GM19467 (cell line): ENCODE data around the gene PLD1.
"Not testable (repeated sequence)": the region's sequence is repeated elsewhere in the genome, so short reads cannot be mapped to it uniquely, and the experiment has no call there.

Experiments
- ATAC-seq: cut with Tn5 transposase; IDR thresholded peaks from one replicate; pipeline ENCODE4 v1.9.1; 2021; ENCODE audit warnings: mild to moderate bottlenecking, moderate library complexity; ENCODE audit not compliant: unreplicated experiment

The PLD1 gene

GRCh38 chr3:171746320-171747222, 63.7 kb downstream of the PLD1 start:
- not testable (repeated sequence) for ATAC-seq

DNA sequence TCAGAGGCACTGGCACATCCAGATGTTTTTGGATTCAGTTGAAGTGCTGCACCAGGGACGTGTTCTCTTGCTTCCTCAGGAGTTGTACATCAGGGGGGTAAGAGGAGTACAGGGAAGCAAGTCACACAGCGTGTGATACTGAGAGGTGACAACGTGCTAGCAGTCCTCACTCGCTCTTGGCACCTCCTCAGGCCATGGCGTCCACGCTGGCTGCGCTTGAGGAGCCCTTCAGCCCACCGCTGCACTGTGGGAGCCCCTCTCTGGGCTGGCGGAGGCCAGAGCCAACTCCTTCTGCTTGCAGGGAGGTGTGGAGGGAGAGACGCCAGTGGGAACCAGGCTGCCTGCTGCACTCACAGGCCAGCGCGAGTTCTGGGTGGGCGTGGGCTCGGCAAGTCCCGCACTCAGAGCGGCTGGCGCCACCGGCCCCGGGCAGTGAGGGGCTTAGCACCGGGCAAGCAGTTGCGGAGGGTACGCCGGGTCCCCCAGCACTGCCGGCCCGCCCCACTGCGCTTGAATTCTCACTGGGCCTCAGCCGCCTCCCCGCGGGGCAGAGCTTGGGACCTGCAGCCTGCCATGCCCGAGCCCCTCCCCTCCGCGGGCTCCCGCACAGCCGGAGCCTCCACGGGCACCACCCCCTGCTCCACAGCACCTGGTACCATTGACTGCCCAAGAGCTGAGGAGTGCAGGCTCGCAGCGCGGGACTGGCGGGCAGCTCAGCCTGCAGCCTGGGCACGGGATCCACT, 64.5 kb downstream of the PLD1 start:
- ATAC-seq: no peak

- ATAC-seq: no peak
Measured at GRCh38 chr3:171744158-171744741, 66.0 kb downstream of the PLD1 start.

DNA sequence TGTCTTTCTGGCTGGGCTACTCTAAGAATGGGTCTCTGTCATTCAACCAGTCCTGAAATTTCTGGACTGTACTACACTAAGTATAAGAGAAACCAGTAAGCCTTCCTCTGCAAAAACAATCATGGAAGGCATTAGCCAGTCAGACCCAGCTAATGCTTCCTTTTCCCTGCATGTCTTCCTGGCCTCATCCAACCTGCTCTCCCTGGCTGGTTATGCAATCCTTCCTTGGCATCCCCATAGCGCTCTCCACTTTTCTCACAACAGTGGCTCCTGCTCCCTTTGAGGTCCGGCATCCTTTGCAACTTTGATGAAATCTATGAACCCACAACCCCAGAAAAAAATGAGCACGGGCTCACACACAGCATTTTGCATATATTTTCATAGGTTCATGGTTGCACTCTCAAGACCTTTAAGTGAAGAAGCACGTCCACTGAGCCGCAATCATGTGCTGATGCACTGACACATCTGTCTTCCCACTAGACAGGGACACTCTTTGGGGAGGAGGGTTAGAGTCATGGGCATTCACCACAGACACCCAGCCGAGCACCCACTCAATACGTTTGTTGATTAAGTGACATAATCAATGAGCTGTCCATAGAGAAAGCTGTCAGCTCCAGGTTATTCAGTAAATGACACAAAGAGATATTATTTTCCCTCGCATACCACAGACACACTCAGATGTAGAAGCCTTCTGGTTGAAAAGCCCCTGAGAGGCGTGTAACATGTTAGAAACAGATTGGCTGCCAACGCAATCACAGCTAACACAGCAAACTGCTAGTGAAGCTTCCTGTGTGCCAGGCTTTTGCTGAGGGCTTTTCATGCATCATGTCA, 66.7 kb downstream of the PLD1 start:
- ATAC-seq: no peak

DNA sequence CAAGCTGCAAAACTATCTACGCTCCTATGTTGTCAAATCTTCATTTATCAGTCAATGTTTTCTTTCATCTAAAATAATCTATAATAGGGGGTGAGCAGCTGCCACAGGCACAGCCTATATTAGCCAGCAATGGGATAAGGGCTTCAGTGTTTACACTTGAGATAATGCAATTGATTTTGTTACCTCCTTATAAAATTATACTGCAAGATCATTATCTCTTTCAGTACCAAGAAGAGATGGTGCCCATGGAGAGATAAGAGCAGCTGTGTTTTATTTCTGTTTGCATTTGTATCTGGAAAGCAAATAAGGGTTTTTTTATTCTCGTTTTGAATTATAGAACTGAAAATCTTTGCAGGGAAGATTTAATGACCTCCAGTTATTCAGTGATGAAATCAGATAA, 68.9 kb downstream of the PLD1 start:
- ATAC-seq: no peak

- ATAC-seq: no peak
Measured at GRCh38 chr3:171736556-171736955, 73.7 kb downstream of the PLD1 start.

- ATAC-seq: no peak
Measured at GRCh38 chr3:171733561-171733960, 76.7 kb downstream of the PLD1 start.

GRCh38 chr3:171732756-171733155, 77.5 kb downstream of the PLD1 start:
- no peak for ATAC-seq

- ATAC-seq: no peak
Measured at GRCh38 chr3:171731691-171732090, 78.6 kb downstream of the PLD1 start.

GRCh38 chr3:171729452-171730334, 80.6 kb downstream of the PLD1 start:
- ATAC-seq: no peak

DNA sequence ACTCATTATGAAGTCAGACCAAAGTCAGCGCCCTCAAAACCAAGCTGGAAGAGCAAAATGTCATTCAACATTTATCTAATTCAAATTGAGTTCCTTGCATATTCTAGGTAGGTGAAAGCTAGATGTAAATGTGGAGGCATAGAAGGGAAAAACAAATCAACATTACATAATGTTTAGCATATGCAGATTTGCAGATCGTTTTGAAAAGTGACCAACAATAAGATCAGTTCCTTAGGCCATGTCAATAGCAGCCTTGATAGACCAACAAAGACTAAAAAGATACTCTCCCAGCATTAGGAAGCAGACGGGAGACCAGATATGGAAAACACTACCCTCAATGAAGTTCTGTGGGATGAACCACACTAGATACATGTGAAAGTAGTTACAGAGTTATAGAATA, 83.0 kb downstream of the PLD1 start:
- no peak for ATAC-seq

- ATAC-seq: no peak
Measured at GRCh38 chr3:171718493-171719185, 91.6 kb downstream of the PLD1 start.

- no peak for ATAC-seq
Measured at GRCh38 chr3:171715155-171715554, 95.1 kb downstream of the PLD1 start.

DNA sequence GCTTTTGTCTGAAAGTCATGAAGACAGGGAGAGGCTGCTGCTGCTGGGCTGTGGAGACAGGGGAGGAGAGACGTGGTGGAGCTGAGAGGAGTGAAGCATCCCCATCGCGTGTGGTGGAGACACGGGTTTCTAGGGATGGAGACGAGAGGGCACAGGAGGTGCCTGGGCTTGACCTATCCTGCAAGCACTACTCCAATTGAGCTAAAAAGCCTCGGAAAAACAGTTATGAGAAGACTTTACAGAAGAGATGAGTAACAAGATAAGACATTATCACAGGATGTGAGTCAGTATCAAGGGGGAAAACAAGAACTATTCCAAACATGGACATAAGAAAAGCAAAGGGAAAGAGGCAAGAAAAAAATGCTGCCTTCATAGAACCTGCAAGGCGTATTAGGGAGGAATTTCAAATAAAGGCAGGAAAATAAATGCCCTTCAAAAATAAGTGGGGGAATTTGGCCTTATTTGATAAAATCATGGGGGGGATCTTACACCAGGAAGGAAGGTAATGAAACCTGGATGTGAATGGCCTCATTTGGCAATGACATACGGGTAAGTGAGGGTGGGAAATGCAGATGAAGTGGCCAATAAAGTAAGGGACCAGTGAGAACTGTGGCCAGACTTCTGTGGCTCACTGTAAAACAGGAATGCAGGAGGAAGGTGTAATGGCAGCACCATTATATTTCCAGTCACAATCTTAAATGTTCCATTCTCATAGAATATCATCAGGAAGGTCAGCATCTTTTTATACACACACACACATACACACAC, 97.9 kb downstream of the PLD1 start:
- ATAC-seq: no peak

DNA sequence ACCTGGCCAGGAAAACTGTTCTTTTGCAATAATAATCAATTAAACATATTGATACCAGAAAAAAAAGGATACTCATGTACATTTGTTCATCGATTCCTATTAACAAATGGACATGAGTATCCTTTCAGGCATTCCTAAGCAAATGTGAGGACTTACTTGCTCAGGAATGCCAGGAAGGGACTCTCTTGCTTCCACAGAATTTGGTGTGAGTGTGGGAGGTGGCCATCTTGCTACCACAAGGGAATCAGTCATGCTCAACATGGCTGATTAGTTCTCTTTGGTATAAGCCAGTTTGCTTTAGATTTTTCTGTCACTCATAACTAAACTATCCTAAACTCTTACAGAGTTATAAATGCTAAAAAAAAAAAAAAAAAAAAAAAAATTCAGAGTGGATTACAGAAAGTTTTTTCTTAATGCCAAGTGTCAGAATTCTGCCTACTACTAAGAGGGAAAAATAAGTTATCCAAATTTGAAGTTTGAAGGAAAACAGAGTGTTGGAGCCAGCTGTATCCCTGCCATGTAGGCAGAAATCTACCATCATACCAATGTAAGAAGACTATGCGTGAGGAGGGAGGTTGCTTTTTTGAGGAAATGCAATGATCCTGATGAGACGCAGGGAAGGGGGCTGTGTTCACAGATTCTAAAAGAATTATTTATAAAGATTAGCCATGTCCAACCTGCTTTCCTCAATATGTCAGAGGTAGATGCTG, 98.7 kb downstream of the PLD1 start:
- no peak for ATAC-seq

GRCh38 chr3:171710359-171710758, 99.9 kb downstream of the PLD1 start:
- ATAC-seq: no peak

DNA sequence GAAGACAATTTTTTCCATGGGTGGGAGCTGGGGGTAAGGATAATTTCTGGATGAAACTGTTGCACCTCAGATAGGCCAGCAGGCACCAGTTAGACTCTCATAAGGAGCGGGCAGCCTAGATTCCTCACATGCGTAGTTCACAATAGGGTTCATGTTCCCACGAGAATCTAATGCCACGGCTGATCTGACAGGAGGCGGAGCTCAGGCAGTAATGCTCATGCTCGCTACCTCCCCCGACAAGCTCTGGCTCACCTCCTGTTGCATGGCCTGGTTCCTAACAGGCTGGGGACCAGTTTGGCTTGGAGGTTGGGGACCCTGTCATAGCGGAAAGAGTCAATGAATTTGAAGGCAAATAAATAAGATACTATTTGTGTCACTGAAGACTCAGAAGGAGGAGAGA, 105.5 kb downstream of the PLD1 start:
- ATAC-seq: no peak

GRCh38 chr3:171704002-171704401, 106.3 kb downstream of the PLD1 start:
- no peak for ATAC-seq
